Non-pigmented ciliary epithelial cell (primary cell): ENCODE data around the gene RYR2.

Experiments used
- DNase-seq: peaks from one replicate; pipeline ENCODE4 v3.0.0-alpha.2; 2010; ENCODE audit warnings: low read depth

The RYR2 gene

DNA sequence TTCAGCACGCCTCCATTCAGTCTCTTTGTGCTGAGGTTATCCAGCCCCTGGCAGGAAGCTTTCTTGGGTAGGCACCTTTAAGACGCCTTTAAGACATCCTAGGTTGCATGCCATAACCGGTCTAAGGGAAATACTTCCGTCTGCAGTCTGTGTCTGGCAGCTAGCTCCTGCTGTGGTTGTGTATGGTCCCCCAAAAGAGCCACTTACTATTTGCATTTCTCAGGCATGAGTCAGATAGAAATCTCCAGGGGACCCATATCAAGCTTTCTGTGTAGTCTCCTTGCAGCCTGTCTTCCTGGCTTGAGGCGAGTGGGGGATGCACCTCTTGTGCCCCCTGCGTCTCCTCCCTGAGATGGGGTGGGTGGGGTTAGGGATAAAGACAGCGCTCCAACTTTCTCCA is 10.0 kb upstream of the RYR2 start:
- DNase-seq = no peak

DNA sequence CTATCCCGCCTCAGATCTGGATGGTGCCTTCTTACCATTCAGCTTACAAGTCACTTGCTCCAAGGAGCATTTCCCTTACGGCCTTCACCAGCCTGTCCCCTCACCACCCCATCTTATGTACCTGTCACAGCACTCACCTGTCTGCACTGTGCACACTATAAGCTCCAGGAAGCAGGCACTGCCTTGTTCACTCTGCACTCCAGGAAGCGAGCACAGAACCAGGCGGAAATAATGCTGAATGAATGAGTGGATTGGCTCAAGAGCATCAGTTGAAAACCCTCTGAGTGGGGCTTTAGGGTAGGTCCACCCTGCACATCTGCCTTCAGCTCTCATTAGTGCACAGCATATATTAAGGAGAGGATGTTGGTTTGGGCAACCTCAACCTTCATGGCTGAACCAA is 8.9 kb upstream of the RYR2 start:
- DNase-seq = no peak

DNA sequence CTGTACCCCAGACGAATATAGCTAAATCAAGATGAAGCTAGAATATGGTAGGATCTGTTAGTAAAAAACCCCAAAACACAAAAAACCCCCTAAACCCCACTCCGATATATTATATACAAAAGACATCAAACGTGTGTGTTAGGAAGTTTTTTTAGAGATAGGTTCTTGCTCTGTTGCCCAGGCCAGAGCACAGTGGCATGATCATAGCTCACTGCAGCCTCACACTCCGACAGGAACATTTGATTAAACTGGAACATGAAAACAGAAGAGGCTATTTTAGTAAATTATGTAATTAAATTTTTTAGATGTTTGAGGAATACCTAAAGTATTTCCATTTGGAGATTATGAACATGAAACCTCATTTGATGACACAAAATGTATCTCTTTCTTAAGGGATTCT is 8.2 kb upstream of the RYR2 start:
- DNase-seq = no peak

DNA sequence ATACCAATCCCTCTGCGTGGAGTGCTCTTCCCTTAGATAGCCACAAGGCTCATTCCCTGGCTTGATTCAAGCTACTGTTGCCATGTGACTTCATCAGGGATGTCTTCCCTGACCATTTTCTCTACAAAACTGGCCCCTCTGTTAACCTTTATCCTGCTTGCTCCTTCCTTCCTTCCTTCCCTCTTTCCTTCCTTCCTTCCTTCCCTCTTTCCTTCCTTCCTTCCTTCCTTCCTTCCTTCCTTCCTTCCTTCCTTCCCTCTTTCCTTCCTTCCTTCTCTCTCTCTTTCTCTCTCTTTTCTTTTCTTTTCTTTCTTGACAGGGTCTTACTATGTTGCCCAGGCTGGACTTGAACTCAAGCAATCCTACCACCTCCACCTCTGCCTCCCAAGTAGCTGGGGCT is 6.2 kb upstream of the RYR2 start:
- DNase-seq = no peak

DNA sequence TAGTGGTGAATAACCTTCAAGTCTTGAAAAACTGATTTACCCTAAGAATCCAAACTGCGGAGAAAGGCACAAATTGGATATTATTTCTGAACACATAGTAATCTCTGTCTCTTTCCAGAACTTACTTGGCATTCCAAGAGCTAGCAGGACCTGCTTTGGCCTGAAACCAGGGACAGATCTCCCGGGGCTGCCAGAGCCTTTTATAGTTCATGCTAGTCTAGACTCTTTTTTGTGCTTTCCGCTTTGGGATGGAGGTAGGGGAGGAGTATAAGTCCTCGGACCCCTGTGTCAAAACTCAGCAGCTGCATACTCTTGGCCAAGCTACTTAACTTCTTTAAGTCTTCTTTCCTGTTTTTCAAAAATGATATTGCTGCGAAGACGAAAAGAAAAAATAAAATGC is 3.8 kb upstream of the RYR2 start:
- no peak for DNase-seq

DNA sequence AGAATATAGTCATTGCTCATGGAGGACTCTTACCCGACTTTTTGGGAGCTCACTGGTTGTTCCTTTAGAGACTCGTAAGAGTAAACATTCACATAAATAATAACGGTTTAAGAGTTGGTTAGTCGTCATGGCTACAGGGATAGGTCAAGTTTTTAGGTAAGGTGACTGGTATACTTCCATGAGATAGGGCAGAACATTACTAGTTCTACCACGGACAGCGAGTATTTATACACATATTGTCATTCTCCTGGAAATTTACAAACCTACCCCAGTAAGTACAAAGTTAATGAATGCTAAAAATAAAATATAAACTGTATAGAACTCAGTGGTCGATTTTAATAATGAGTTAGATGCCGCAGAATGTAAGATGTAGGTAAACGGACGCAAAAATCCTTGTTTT is 1.2 kb upstream of the RYR2 start:
- no peak for DNase-seq

DNA sequence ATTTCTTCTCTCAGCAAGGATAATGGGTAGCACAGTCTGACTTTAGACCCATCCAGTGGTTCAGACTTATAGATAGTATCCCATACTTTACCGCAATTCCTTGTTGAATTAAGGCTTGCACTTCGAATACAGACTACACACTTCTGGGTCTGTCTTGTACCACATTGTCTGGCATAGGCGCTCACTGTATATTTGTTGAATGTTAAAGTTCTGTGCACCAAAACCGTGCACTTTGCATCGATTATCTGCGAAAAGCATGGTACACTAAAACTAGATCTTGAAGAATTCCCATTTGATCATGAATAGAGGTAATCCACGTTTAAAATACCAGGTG is 556 bp upstream of the RYR2 start:
- no peak for DNase-seq

DNA sequence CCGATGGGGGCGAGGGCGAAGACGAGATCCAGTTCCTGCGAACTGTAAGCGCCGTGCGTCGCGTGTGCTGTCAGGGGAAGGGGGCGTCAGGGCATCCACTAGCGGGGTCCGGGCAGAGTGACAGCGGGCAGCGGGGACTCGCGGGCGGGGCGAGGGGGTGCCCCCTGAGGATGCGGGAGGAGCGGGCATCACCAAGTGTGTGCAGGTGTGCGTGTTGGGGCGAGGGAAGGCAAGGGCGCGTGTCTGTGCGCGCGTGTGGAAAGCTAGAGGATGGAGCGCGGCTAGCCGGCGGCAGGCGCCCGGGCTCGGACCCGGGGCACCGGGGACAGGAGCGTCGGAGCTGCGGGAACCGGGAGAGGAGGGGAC is 525 bp downstream of the RYR2 start:
- DNase-seq = no peak

DNA sequence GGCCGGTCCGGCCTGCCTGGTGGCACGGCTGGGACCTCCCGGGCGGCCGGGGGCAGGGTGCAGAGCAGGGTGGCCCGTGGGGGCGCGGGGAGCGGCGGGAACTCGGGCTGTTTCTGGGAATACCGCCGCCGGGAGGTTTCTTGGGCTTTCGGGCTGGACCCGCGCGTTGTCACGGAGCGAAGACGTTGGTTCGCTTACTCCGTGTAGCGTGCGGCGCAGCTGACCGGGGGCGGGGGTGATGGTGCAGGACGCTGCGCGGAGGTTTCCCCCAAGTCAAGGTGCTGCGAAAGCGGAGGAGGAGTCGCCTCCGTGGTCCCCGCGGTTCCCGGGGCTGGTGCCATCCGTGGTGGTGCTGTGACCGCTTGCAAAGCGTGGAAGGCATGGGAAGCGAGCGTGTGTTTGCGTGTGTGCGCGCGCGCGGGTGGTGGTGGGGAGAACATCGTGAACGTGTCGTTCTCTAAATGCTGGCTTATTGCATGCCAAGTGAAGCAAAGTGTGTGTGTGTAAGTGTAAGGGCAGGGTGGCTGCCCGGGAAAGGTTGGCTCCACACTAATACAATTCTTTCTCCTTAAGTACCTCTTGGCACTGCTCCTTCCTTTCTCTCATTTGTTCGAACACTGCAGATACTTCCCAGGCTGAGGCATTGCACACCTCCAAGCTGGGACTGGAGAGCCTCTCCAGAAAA is 1.1 kb downstream of the RYR2 start:
- DNase-seq = no peak

DNA sequence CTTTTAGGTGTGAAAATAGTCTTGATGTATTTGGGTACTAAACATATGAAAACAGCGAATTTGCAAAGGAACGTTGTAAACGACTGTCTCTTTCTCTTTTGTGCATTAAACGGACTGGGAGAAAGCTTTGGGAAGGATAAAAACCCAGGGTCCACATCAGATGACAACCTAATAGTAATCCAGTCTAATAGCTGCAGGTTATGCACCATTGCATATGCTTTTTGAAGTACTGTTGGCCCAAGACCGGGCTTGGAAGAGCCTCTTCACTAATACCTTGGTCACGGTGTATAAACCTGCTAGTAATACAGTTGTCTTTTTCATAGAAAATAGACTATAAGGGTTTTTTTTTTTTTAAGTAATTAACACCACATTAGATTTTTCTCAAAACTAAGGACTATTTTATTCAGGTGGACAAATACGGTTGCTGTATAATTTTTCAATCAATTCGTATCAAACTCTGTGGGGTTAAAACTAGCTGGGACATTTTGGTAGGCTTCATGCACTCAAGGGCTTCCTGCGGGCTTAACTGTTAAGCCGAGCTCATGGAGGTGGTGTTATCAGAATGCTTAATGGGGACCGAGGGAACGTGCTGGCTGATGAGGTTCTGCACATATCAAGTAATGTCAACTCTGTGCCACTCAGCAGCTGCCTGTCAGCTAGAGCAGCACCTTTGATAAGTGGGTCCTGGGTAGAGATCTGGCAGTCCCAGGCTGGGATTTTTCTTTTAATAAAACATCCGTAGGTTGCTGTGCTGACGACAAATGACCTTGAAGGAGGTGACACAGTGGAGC is 2.1 kb downstream of the RYR2 start:
- no peak for DNase-seq

DNA sequence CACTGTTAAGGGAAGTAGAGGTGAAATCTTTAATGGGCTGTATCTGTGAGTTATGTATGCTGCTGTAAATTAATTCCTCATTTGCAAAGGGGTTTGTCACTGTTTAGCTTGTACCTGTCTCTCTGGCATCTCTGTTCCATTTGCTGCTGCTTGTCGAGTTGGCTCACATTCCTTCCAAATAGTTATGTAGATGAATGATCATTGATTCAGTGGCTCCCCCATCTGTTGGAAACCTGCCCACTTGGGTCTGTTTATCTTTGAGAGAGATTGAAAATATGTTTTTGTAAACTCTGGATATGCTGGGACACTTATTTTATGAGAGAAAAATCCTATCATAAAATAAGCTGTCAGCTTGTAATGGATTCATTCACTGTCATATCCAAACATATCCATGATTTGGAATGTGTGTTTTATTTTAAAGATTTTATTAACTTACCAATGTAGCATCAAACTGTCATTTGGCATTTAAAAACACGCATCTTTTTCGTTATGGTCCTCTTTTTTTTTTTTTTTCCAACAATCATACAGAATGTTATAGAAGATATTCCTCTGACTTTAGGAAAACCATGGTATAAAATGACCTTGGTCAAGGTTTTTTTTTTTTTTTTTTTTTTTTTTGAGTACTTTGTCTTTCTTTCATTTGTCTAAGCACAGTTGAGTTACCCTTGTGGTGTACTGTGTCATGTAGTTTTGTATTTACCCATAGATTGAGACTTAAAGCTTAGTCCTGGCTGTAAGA is 3.5 kb downstream of the RYR2 start:
- DNase-seq = no peak

DNA sequence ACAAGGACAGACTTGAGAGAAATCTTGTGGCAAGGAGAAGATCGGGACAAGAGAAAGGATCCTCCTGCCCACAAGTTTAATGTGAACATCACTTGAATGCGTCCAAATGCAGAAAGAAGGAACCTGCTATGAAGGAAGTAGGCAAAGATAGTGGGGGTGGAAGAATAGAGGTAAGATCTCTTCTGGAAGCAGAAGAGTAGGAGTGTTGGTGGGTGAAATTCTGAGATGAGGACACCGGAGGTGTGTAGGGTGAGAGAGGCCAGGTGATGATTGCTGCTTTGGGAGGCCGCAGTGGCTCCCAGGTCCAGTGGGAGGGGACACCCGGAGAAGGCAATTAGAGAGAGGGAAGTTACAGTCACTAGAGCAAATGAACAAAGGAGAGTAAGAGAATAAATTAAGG is 6.8 kb downstream of the RYR2 start:
- no peak for DNase-seq

DNA sequence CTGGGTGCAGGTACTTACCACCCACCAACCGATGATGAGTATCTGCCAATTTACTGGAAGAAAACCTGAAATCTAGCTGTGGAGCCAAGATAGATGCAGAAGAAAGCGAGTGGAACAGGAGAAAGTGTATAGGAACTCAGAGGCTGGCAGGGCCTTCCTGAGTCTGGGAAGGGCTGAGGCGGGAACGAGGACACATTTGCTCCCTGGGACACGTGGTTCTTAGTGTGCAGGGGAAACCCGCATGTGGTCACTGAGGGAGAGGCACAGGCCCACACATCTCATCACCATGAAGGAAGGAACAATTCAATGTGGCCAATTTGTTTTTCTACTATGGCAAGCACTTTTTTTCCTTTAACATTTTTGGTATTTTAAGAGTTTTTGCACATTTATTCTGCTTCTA is 8.2 kb downstream of the RYR2 start:
- no peak for DNase-seq

DNA sequence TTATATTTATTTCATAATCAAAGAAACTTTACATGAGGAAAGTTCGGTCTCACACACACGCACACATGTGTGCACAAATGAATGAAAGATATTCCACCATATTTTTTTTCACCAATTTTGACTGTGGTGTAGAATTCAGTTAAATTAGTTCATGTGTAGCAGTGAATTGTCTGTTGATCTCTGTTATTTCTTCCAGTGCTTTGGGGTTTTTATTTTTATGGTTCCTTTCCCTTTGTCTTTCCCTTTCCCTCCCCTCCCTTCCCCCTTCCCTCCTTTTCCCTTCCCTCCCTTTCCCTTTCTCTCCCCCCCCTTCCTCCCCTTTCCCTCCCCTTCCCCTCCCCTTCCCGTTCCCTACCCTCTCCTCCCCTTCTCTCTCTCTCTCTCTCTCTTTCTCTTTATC is 8.9 kb downstream of the RYR2 start:
- no peak for DNase-seq

DNA sequence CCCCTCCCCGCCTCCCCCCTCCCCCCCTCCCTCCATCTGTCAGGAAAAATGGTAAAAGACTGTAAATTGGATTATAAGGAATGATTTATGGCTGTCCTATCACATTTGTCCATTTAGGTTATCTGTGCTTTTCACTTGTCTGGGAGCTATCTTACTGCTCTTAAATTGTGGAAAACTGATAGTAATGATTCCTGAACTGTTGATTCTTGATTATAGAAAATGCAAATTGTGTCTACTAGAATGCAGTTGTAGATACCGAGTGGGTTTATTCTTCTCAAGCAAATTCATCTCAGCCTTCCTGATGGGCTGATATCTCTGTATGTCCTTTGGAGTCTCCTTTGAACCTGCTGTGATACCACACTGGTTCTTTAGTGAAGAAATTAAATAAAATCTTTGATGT is 12.3 kb downstream of the RYR2 start:
- no peak for DNase-seq

DNA sequence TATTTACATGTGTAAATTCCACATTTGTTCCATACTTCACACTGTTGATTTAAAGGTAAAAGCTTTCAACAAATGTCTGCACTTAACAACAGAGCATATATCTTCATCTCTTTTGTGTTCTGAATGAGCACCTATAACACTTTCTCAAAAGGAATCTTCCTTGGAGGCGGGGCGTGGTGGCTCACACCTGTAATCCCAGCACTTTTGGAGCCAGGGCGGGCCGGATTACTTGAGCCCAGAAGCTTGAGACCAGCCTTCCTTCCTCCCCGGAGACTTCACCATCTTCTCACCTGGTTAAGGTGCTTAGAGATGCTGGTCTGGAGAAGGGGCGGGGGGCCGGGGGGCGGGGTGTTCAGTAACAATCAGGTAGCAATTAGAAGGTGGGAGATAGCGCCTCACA is 16.5 kb downstream of the RYR2 start:
- no peak for DNase-seq

DNA sequence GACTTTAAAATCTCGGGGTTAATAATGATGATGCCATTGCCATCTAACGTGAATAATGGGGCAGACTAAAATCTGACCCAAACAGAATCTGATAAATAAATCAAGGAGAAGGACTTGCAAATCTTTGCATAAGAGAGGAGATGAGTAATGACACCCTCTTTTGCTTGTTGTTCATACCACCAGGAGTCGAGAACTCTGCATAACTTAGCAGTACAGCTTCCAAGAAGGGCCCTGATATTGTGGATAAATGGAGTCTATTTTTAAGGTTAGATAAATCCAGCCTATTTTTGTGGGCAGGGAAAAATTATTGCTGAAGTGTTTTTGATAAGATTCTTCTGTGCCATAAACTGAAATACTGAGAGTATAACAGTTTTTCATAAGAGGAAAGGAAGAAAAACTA is 17.3 kb downstream of the RYR2 start:
- no peak for DNase-seq

DNA sequence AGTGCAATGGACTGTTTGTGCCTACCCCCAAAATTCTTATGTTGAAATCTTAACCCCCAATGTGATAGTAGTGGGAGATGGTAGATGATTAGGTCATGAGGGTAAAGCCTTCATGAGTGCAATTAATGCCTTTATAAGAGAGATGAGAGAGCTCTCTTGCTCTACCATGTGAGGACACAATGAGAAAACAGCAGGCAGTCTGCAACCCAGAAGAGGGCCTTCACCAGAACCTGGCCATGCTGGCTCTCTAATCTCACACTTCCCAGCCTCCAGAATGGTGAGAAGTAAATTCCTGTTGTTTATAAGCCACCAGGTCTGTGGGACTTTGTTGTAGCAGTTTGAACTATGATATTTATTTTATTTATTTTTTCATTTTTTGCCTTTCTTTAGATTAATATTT is 21.0 kb downstream of the RYR2 start:
- DNase-seq = no peak

DNA sequence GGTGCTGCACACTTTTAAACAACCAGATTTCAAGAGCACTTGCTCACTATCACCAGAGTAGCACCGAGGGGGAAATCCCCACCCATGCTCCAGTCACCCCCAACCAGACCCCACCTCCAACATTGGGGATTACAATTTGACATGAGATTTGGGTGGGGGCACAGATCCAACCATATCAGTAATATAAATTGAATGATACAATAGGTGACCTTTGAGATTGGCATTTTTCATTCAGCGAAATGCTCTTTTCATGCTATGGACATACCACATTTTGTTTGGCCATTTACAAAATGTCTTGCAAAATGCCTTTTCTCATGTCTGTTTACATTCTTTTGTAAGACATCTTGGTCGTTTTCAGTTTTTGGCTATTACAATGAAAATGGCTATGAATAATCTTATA is 23.9 kb downstream of the RYR2 start:
- DNase-seq = no peak

DNA sequence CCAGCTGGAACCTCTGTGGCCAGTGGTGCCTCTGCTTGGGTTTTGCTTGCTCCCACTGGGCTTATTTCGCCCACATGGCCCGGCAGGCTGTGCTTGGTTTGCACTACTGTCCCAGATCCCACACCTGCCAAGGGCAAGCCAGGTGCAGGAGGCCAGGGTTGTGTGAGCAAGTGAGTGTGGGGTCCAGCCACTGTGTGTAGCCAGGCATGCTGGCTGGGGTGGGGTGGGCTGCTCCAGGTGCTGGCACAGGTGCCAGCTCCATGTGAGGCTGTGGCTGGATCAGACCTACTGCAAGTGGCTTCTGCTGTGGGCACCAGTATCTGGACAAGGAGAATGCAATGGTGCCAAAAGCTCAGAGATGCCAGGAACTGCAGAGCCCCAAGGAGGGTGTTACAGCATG is 28.5 kb downstream of the RYR2 start:
- no peak for DNase-seq

DNA sequence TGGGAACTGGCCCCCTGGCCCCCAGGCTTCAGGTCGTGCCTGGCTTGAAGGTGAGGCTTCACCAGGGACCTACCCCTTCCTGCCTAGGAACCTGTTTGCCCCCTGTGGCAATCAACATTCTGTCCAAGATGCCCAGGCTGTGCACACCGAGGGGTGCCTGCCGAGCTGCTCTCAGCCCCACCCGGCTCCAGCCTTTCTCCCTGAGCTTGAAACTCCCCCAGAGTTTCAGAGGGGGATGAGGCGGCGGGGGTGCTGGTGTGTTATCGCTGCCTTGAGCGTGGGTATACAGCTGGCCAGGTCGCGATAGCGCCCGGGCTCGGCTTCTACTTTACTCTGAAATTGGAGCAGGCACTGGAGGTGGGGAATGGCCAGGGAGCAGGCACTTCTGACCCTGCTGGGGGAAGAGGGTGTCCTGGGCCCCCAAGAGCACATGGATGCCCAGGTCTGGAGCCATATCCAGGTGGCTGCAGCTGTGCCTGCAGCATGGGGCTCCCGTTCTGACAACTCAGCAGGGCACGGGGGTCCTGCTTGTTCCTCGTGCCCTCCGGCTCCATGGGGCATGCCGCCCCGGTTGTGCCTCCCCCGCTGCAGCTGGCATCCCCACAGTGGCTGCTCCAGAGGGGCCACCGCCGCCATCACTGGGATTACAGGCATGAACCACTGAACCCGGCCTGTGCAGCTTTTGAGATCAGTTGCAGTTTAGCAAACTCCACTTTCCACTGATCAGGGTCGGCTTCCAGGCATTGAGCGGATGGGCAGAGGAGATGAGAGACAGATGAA is 29.8 kb downstream of the RYR2 start:
- no peak for DNase-seq

DNA sequence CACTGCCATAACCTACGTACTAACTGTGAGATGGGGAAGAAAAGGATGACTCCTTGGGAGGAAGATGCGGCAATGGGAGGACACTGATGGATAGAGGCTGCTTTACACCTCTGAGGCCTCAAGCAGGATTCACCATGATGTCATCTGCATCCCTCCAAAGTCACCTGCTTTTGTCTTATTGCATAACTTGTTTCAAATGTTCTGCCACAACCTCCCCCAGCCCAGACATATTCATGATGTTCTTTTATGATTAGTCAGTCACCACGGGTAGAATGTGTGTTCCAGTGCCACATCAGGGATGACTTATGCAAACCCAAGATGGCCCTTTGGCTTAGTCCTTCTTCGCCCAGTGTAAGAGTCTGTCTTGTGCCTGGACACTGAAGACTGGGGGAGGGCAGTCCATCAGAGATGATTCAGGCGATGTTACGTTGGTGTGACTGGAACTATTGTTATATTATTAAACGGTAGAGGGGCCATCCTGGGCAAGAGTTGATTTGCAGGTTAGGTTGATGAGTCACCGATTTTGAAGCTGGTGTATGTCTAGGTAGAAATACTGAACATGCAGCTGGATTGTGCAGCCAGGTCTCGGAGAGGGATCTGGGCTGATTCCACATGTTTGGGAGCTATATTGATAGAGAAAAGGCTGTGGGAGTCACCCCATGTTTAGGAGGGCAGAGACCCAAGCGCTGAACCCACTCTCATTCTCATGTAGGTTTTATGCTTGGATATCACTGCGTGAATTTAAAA is 32.6 kb downstream of the RYR2 start:
- DNase-seq = no peak
